Measurements from ENCODE around the gene STUB1.

DNA sequence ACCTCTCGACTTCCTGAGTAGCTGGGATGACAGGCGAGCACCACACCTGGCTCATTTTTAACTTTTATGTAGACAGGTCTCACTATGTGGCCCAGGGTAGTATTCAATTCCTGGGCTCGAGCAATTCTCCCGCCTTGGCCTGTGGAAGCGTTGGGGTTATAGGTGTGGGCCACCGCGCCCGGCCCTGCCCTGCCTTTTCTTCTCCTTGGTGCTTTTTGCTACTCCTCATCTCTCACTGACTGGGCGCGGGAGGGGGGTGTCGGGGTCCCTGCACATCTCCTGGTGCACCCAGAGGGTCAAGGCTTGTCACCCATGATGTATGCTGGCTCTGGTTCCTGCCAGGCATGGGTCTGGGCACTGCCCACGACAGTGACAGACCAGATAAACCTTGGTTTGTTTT is 35.7 kb upstream of the STUB1 start:
- TF ChIP-seq, protein P1, sequence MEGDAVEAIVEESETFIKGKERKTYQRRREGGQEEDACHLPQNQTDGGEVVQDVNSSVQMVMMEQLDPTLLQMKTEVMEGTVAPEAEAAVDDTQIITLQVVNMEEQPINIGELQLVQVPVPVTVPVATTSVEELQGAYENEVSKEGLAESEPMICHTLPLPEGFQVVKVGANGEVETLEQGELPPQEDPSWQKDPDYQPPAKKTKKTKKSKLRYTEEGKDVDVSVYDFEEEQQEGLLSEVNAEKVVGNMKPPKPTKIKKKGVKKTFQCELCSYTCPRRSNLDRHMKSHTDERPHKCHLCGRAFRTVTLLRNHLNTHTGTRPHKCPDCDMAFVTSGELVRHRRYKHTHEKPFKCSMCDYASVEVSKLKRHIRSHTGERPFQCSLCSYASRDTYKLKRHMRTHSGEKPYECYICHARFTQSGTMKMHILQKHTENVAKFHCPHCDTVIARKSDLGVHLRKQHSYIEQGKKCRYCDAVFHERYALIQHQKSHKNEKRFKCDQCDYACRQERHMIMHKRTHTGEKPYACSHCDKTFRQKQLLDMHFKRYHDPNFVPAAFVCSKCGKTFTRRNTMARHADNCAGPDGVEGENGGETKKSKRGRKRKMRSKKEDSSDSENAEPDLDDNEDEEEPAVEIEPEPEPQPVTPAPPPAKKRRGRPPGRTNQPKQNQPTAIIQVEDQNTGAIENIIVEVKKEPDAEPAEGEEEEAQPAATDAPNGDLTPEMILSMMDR (IDR thresholded peaks at IDR 0.05; ENCODE audit: low read length) = no peak
- TF ChIP-seq EZH2 (IDR thresholded peaks at IDR 0.05; ENCODE audit: borderline replicate concordance, low read length) = no peak

Measured in OCI-LY1 (cell line).